ENCODE results near the gene MAB21L1.

The MAB21L1 gene

GRCh38 chr13:35475960-35476943 is at the start of gene MAB21L1:
MAB21L1 (minus strand) TSS chr13:35476689; CDS start chr13:35476138, 551 bp downstream.
- DNase-seq (ENCODE audit: low read depth, low spot score): peak; percentile 58

GRCh38 chr13:35524171-35524570 is 47.7 kb upstream of the MAB21L1 start:
- no peak for DNase-seq (ENCODE audit: low read depth, low spot score)

GRCh38 chr13:35518337-35518946 is 42.0 kb upstream of the MAB21L1 start:
- no peak for DNase-seq (ENCODE audit: low read depth, low spot score)

- no peak for DNase-seq (ENCODE audit: low read depth, low spot score)
Observed at GRCh38 chr13:35514801-35515502, 38.5 kb upstream of the MAB21L1 start.

GRCh38 chr13:35514061-35514477 is 37.6 kb upstream of the MAB21L1 start:
- DNase-seq (ENCODE audit: low read depth, low spot score): no peak

- DNase-seq (ENCODE audit: low read depth, low spot score): no peak
Observed at GRCh38 chr13:35512271-35512920, 35.9 kb upstream of the MAB21L1 start.

- no peak for DNase-seq (ENCODE audit: low read depth, low spot score)
Observed at GRCh38 chr13:35502456-35502855, 26.0 kb upstream of the MAB21L1 start.

GRCh38 chr13:35501661-35502235 is 25.3 kb upstream of the MAB21L1 start:
- DNase-seq (ENCODE audit: low read depth, low spot score): no peak

- no peak for DNase-seq (ENCODE audit: low read depth, low spot score)
Observed at GRCh38 chr13:35500144-35500543, 23.7 kb upstream of the MAB21L1 start.

- DNase-seq (ENCODE audit: low read depth, low spot score): no peak
Observed at GRCh38 chr13:35499676-35500075, 23.2 kb upstream of the MAB21L1 start.

GRCh38 chr13:35499196-35499662 is 22.7 kb upstream of the MAB21L1 start:
- DNase-seq (ENCODE audit: low read depth, low spot score): no peak

- no peak for DNase-seq (ENCODE audit: low read depth, low spot score)
Observed at GRCh38 chr13:35498231-35498630, 21.7 kb upstream of the MAB21L1 start.

GRCh38 chr13:35496761-35497386 is 20.4 kb upstream of the MAB21L1 start:
- no peak for DNase-seq (ENCODE audit: low read depth, low spot score)

- no peak for DNase-seq (ENCODE audit: low read depth, low spot score)
Observed at GRCh38 chr13:35496006-35496405, 19.5 kb upstream of the MAB21L1 start.

- no peak for DNase-seq (ENCODE audit: low read depth, low spot score)
Observed at GRCh38 chr13:35489050-35489449, 12.6 kb upstream of the MAB21L1 start.

- DNase-seq (ENCODE audit: low read depth, low spot score): peak; percentile 13
Observed at GRCh38 chr13:35485424-35485823, 8.9 kb upstream of the MAB21L1 start.

- no peak for DNase-seq (ENCODE audit: low read depth, low spot score)
Observed at GRCh38 chr13:35484384-35484783, 7.9 kb upstream of the MAB21L1 start.

- no peak for DNase-seq (ENCODE audit: low read depth, low spot score)
Observed at GRCh38 chr13:35483761-35484160, 7.3 kb upstream of the MAB21L1 start.

GRCh38 chr13:35482527-35482926 is 6.0 kb upstream of the MAB21L1 start:
- no peak for DNase-seq (ENCODE audit: low read depth, low spot score)

GRCh38 chr13:35481777-35482176 is 5.3 kb upstream of the MAB21L1 start:
- no peak for DNase-seq (ENCODE audit: low read depth, low spot score)

- no peak for DNase-seq (ENCODE audit: low read depth, low spot score)
Observed at GRCh38 chr13:35480346-35480745, 3.9 kb upstream of the MAB21L1 start.
